Mucosa of gallbladder (tissue), 1 donor: ENCODE results near the gene CSTF1. TPM values are rescaled to one million over a fixed set of nuclear protein-coding genes. Genes with fewer than 3 reads are reported as not detected.

ENCODE experiments used
- total RNA-seq: library from RNA; stranded (reverse); gene quantifications from one replicate; pipeline ENCODE4 v1.2.1, GENCODE V29; 2021
- donor health status: DM: no; HTN: no; CAD: no.

The CSTF1 gene
- total RNA-seq, 1 donor from 2014 or later: 24.1 TPM

Other genes with a start within 250 kb of the CSTF1 start
- gene MC3R, start 143.9 kb upstream of the CSTF1 start, total RNA-seq: not detected
- 72.9 TPM for gene FAM210B, start 33.7 kb upstream of the CSTF1 start, total RNA-seq
- 4.6 TPM for gene AURKA, start 430 bp upstream of the CSTF1 start, total RNA-seq
- 2.0 TPM for gene CASS4, start 19.6 kb downstream of the CSTF1 start, total RNA-seq
- 79.2 TPM for gene RTF2, start 76.0 kb downstream of the CSTF1 start, total RNA-seq
- 0.46 TPM for gene FAM209A, start 132.1 kb downstream of the CSTF1 start, total RNA-seq
- gene FAM209B, start 140.6 kb downstream of the CSTF1 start, total RNA-seq: 0.32 TPM
- 2.1 TPM for gene TFAP2C, start 236.7 kb downstream of the CSTF1 start, total RNA-seq